Astrocyte (in vitro differentiated cells and primary cell): ENCODE results near the gene DDX53.

Experiments
- CTCF ChIP-seq: IDR thresholded peaks from 2 replicates; pipeline ENCODE4 v1.5.1; 2011; ENCODE audit warnings: low read depth, mild to moderate bottlenecking, inconsistent platforms, low read length, moderate library complexity; ENCODE audit not compliant: insufficient read depth
- EZH2 ChIP-seq: IDR thresholded peaks from 2 replicates; pipeline ENCODE4 v1.6.1; 2012; ENCODE audit warnings: mild to moderate bottlenecking, low read length, inconsistent platforms; ENCODE audit not compliant: insufficient read depth

GRCh38 chrX:23003116-23003515 lies 3.4 kb downstream of the DDX53 start:
- TF ChIP-seq CTCF (no peak), EZH2 (no peak)
